K562 (cell line): ENCODE results near the gene VWA3A. TPM values are rescaled to one million over a fixed set of nuclear protein-coding genes. Genes with fewer than 3 reads are reported as not detected.

Experiments
- ATAC-seq: fragments of 200-7000 bp; cut with Tn5 transposase; 3 replicates; pipeline ENCODE4 v1.9.1; 2020; ENCODE audit warnings: moderate library complexity
- BruUV-seq: library from RNA; stranded (reverse); fragments of 400-500 nt; replicated peaks from 2 replicates; lab custom pipeline; 2021; lab: Mats Ljungman, UMichigan
- CTCF ChIA-PET: fragments of 300-600 bp; formaldehyde crosslinking; extraction: SDS; loops from one replicate; lab custom pipeline; 2021; ENCODE audit warnings: low intra/inter-chr PET ratio; lab: Yijun Ruan, JAX
- POLR2A ChIA-PET: fragments of 300-600, 350-650 bp; sonication (Branson Sonifier 250); formaldehyde crosslinking; extraction: SDS; loops from one replicate; lab custom pipeline; 2021; ENCODE audit warnings: antibody characterized with exemption, inconsistent platforms; lab: Yijun Ruan, JAX
- DNase-seq, 4 experiments: peaks; one replicate each; pipeline versions ENCODE4 v3.0.0 to v3.0.0-alpha.2; 2011 to 2018; ENCODE audit warnings: low spot score in 3 of 4, mixed read lengths in 3 of 4; ENCODE audit errors: extremely low read depth in 1 of 4
- FAIRE-seq: peaks from 2 replicates; lab custom pipeline; 2011; peaks lifted over from hg19 to GRCh38; lab: Jason Lieb, UNC
- H2AFZ ChIP-seq: 2 replicates; pipeline ENCODE4 v1.6.0; 2011; ENCODE audit warnings: low read depth, low read length, control low read depth, inconsistent platforms
- H3K27ac ChIP-seq: fragments of 200-600 bp; 3 replicates; pipeline ENCODE4 v1.8.0; 2011; ENCODE audit warnings: low read depth, mild to moderate bottlenecking, control low read depth, inconsistent platforms, low read length, moderate library complexity, mixed read lengths; ENCODE audit errors: extremely low read depth
- H3K27me3 ChIP-seq, 2 experiments: fragments of 300-600 bp in 1 of 2; 2 replicates in 1 of 2; 3 replicates in 1 of 2; pipeline versions ENCODE4 v1.6.0 to v1.8.0; 2011; ENCODE audit warnings: inconsistent platforms in 2 of 2, low read length in 2 of 2, mild to moderate bottlenecking in 1 of 2, mixed read lengths in 1 of 2, moderate library complexity in 1 of 2; ENCODE audit not compliant: control insufficient read depth in 2 of 2, insufficient read depth in 2 of 2
- H3K36me3 ChIP-seq: fragments of 300-600 bp; 3 replicates; pipeline ENCODE4 v1.8.0; 2011; ENCODE audit warnings: mild to moderate bottlenecking, low read length, inconsistent platforms; ENCODE audit not compliant: control insufficient read depth, insufficient read depth
- H3K4me1 ChIP-seq, 2 experiments: fragments of 200-600 bp in 1 of 2; replicated peaks in 1 of 2; 2 replicates in 1 of 2; 3 replicates in 1 of 2; pipeline versions ENCODE4 v1.5.1 to v1.8.0; 2011; ENCODE audit warnings: inconsistent platforms in 2 of 2, low read length in 2 of 2, mild to moderate bottlenecking in 1 of 2, mixed read lengths in 1 of 2, moderate library complexity in 1 of 2; ENCODE audit not compliant: control insufficient read depth in 2 of 2, insufficient read depth in 2 of 2
- H3K4me2 ChIP-seq: 2 replicates; pipeline ENCODE4 v1.6.1; 2011; ENCODE audit warnings: low read length, control low read depth, inconsistent platforms, mixed read lengths; ENCODE audit not compliant: insufficient read depth
- H3K4me3 ChIP-seq: fragments of 200-600 bp; sonication (generic), shearing (Covaris generic); 2 replicates; pipeline ENCODE4 v1.5.1; 2016; ENCODE audit warnings: control low read depth, inconsistent platforms
- H3K79me2 ChIP-seq: fragments of 200-600 bp; 3 replicates; pipeline ENCODE4 v1.8.0; 2011; ENCODE audit warnings: low read length, inconsistent platforms; ENCODE audit not compliant: control insufficient read depth, insufficient read depth
- H3K9ac ChIP-seq, 2 experiments: 2 replicates each; pipeline versions ENCODE4 v1.6.0 to v1.6.1; 2011; ENCODE audit warnings: low read depth in 2 of 2, low read length in 2 of 2, control low read depth in 1 of 2, inconsistent platforms in 1 of 2, mild to moderate bottlenecking in 1 of 2, mixed read lengths in 1 of 2; ENCODE audit not compliant: insufficient read depth in 1 of 2
- H3K9me1 ChIP-seq: one replicate; pipeline ENCODE4 v1.6.0; 2011; ENCODE audit warnings: inconsistent platforms, mild to moderate bottlenecking, low read length, moderate library complexity; ENCODE audit not compliant: control insufficient read depth, insufficient read depth
- H3K9me3 ChIP-seq: replicated peaks from 2 replicates; pipeline ENCODE4 v1.5.1; 2011; ENCODE audit warnings: low read depth, low read length, inconsistent platforms; ENCODE audit not compliant: control insufficient read depth, insufficient read depth
- H4K20me1 ChIP-seq: replicated peaks from 2 replicates; pipeline ENCODE4 v1.6.1; 2011; ENCODE audit warnings: low read length, inconsistent platforms, mixed read lengths; ENCODE audit not compliant: control insufficient read depth, insufficient read depth
- CTCF ChIP-seq, 3 experiments: IDR thresholded peaks in 2 of 3; conservative IDR thresholded peaks in 1 of 3; 2 replicates each; pipeline ENCODE4 v1.5.1; 2011 to 2012; ENCODE audit warnings: low read length in 3 of 3, mild to moderate bottlenecking in 3 of 3, control low read depth in 2 of 3, improper control_type of control experiment in 1 of 3, inconsistent platforms in 1 of 3, low read depth in 1 of 3, mixed read lengths in 1 of 3, moderate library complexity in 1 of 3; ENCODE audit not compliant: insufficient read depth in 2 of 3
- CUX1 ChIP-seq: fragments of 200-800 bp; sonication (Bioruptor generic); IDR thresholded peaks from 2 replicates; pipeline ENCODE4 v1.6.1; 2016; ENCODE audit warnings: missing genetic modification characterization, missing compliant biosample characterization
- E4F1 ChIP-seq: fragments of 250-450 bp; sonication (Bioruptor Pico); IDR thresholded peaks from 2 replicates; pipeline ENCODE4 v1.5.0; 2021; ENCODE audit warnings: mild to moderate bottlenecking, borderline replicate concordance
- GATAD2A ChIP-seq: fragments of 450-650 bp; IDR thresholded peaks from 2 replicates; pipeline ENCODE4 v1.6.1; 2017
- KHSRP ChIP-seq: fragments of 450-650 bp; IDR thresholded peaks from 2 replicates; pipeline ENCODE4 v1.6.1; 2017
- SIN3A ChIP-seq, 2 experiments: fragments of 150-350 bp in 1 of 2; IDR thresholded peaks; 2 replicates each; pipeline ENCODE4 v1.6.1; 2011 to 2016; ENCODE audit warnings: borderline replicate concordance in 2 of 2, low read depth in 2 of 2, low read length in 2 of 2, mild to moderate bottlenecking in 2 of 2, moderate library complexity in 2 of 2; ENCODE audit not compliant: control insufficient read depth in 1 of 2
- WGBS: fragments of 100-300 bp; shearing (Covaris generic); methylation state at CpG from one replicate; pipeline ENCODE4 v1.1.6; 2016; ENCODE audit warnings: low coverage, mixed read lengths; ENCODE audit not compliant: insufficient coverage; ENCODE audit errors: missing lambda C conversion rate; 5-methylcytosine and 5-hydroxymethylcytosine counted together
- in situ Hi-C: fragments of 300-500 bp; cut with MboI; formaldehyde crosslinking; loops from 4 replicates; pipeline ENCODE4 v1.15.0; 2018; ENCODE audit warnings: inconsistent platforms, mixed read lengths
- intact Hi-C: fragments of 100-400 bp; cut with micrococcal nuclease; formaldehyde crosslinking; loops from 2 replicates; pipeline ENCODE4 v1.14.2; 2022
- polyA plus RNA-seq, 8 experiments: library from polyadenylated mRNA; depleted of rRNA in 4 of 8; stranded (reverse) in 5 of 8; unstranded in 3 of 8; fragments of >200 nt; fragmentation: Nextera tagmentation in 2 of 8; fragmentation: Illumina TruSeq in 1 of 8; extraction: Ambion mirVana in 2 of 8; extraction: Trizol in 1 of 8; gene quantifications; 2 replicates each; pipeline versions ENCODE4 v1.2.1 to v1.2.3, GENCODE V29; 2011 to 2014; ENCODE audit warnings: inconsistent platforms in 1 of 8, missing spikeins in 1 of 8
- total RNA-seq, 7 experiments: library from RNA; depleted of rRNA in 6 of 7; stranded (reverse); fragments of >200 nt in 6 of 7; fragmentation: Illumina TruSeq in 2 of 7; extraction: Trizol in 2 of 7; gene quantifications; 2 replicates each; pipeline versions ENCODE4 v1.2.1 to v1.2.3, GENCODE V29; 2011 to 2021; ENCODE audit warnings: low replicate concordance in 1 of 7

Gene VWA3A
- total and polyA plus RNA-seq, 9 of the 15 experiments (the other 6 are each of a cell fraction or from before 2014, with no cell fraction given): not detected

GRCh38 chr16:22120440-22120839 is 28.1 kb downstream of the VWA3A start:
- WGBS: 2% methylated on average over 3 of the region's 3 CpGs
- intact Hi-C loops: no loop called here

More at GRCh38 chr16:22120440-22120839, 28.1 kb downstream of the VWA3A start:
- POLR2A ChIA-PET: interaction anchor here (0.7 to 1.1 kb wide), 2 partner anchors 13 to 17 kb away, joined by 3 to 4 read pairs; no protein-coding TSS in a partner anchor
- Histone ChIP-seq H3K9me3 (no peaks in the 10 kb centered on the region), H3K36me3 (no peaks in the 10 kb centered on the region), H2AFZ (no peak overlapping the region), H3K4me2 (no peak overlapping the region), H3K4me1 (no peaks in the 10 kb centered on the region), H3K27me3 (no peaks in the 10 kb centered on the region; a peak in 1 of 5 replicates), H3K9ac (no peak overlapping the region), H3K27ac (no peak overlapping the region), H3K9me1 (no peaks in the 10 kb centered on the region), H3K79me2 (no peaks in the 10 kb centered on the region), H4K20me1 (no peaks in the 10 kb centered on the region), H3K4me3 (no peak overlapping the region)
- DNase-seq (peak in 2 of 4 experiments; percentile 21 to 28), FAIRE-seq (no peak), ATAC-seq (no peak)
- CTCF ChIA-PET: no interaction called here
- BruUV-seq: no TSS peak
- TF ChIP-seq GATAD2A (no peak), KHSRP (no peak), SIN3A (IDR thresholded peaks at IDR 0.05; ENCODE audit: borderline replicate concordance in 2 of 2, control insufficient read depth in 1 of 2, low read depth in 2 of 2, low read length in 2 of 2) (no peak), CTCF (IDR thresholded peaks at IDR 0.05 in 2 of 3, conservative IDR thresholded peaks at IDR 0.05 in 1 of 3; ENCODE audit: insufficient read depth in 2 of 3, low read depth in 1 of 3, low read length in 3 of 3) (0 out of 6 replicates have a peak, but pooled peaks of 2 of the 3 experiments have one; percentile 3 to 15), CUX1 (no peak), E4F1 (CRISPR knock-in tag) (no peak)
- in situ Hi-C loops: loop anchor here (25.0 kb wide), 1 partner anchor 308 kb away; no protein-coding TSS in a partner anchor
